MM.1S (cell line): ENCODE results near the gene RAB9B.

Experiments
- DNase-seq: peaks from one replicate; pipeline ENCODE4 v3.0.0-alpha.2; 2015
- H2AFZ ChIP-seq: fragments of 300-600 bp; sonication (generic); 2 replicates; pipeline ENCODE4 v1.6.0; 2016; ENCODE audit warnings: antibody characterized with exemption, low read length
- H3F3A ChIP-seq: fragments of 300-600 bp; sonication (generic); 2 replicates; pipeline ENCODE4 v1.6.1; 2016; ENCODE audit warnings: mild to moderate bottlenecking, antibody characterized with exemption, low read length, moderate library complexity, mixed read lengths; ENCODE audit not compliant: insufficient read depth
- H3K27ac ChIP-seq: fragments of 300-600 bp; sonication (generic); 2 replicates; pipeline ENCODE4 v1.5.1; 2016; ENCODE audit warnings: mild to moderate bottlenecking, low read length
- H3K27me3 ChIP-seq: fragments of 300-600 bp; sonication (generic); replicated peaks from 2 replicates; pipeline ENCODE4 v1.6.0; 2016; ENCODE audit warnings: low read length; ENCODE audit not compliant: insufficient read depth
- H3K36me3 ChIP-seq: fragments of 300-600 bp; sonication (generic); replicated peaks from 2 replicates; pipeline ENCODE4 v1.6.1; 2016; ENCODE audit warnings: mild to moderate bottlenecking, low read length, mixed read lengths; ENCODE audit not compliant: insufficient read depth
- H3K4me1 ChIP-seq: fragments of 300-600 bp; sonication (generic); 2 replicates; pipeline ENCODE4 v1.6.1; 2016; ENCODE audit warnings: low read length, mixed read lengths
- H3K4me2 ChIP-seq: fragments of 300-600 bp; sonication (generic); 2 replicates; pipeline ENCODE4 v1.6.0; 2016; ENCODE audit warnings: low read depth, low read length
- H3K4me3 ChIP-seq: fragments of 300-600 bp; sonication (generic); 2 replicates; pipeline ENCODE4 v1.5.1; 2016; ENCODE audit warnings: low read length, mixed read lengths
- H3K79me2 ChIP-seq: fragments of 300-600 bp; sonication (generic); 2 replicates; pipeline ENCODE4 v1.6.1; 2016; ENCODE audit warnings: mixed run types, low read length, mixed read lengths
- H3K9ac ChIP-seq: fragments of 300-600 bp; sonication (generic); 2 replicates; pipeline ENCODE4 v1.6.1; 2016; ENCODE audit warnings: low read length, mixed read lengths
- H3K9me2 ChIP-seq: fragments of 300-600 bp; sonication (generic); replicated peaks from 2 replicates; pipeline ENCODE4 v1.6.1; 2016; ENCODE audit warnings: mild to moderate bottlenecking, low read length, mixed read lengths; ENCODE audit not compliant: insufficient read depth
- H3K9me3 ChIP-seq: fragments of 300-600 bp; sonication (generic); replicated peaks from 2 replicates; pipeline ENCODE4 v1.6.1; 2016; ENCODE audit warnings: mild to moderate bottlenecking, low read length, mixed read lengths; ENCODE audit not compliant: insufficient read depth
- H4K20me1 ChIP-seq: fragments of 300-600 bp; sonication (generic); 2 replicates; pipeline ENCODE4 v1.6.1; 2016; ENCODE audit warnings: mild to moderate bottlenecking, low read length, moderate library complexity, mixed read lengths; ENCODE audit not compliant: insufficient read depth
- CTCF ChIP-seq: fragments of 300-600 bp; sonication (generic); IDR thresholded peaks from 2 replicates; pipeline ENCODE4 v1.5.1; 2016; ENCODE audit warnings: antibody characterized with exemption, low read length, mixed read lengths
- EZH2 ChIP-seq: fragments of 300-600 bp; sonication (generic); optimal IDR thresholded peaks from 2 replicates; pipeline ENCODE3; 2017; ENCODE audit warnings: low read depth, mild to moderate bottlenecking, antibody characterized with exemption, low read length, mixed read lengths
- EZH2phosphoT487 ChIP-seq: fragments of 300-600 bp; sonication (generic); IDR thresholded peaks from 2 replicates; pipeline ENCODE4 v1.6.1; 2018; ENCODE audit warnings: antibody characterized with exemption, low read length

The RAB9B gene

DNA sequence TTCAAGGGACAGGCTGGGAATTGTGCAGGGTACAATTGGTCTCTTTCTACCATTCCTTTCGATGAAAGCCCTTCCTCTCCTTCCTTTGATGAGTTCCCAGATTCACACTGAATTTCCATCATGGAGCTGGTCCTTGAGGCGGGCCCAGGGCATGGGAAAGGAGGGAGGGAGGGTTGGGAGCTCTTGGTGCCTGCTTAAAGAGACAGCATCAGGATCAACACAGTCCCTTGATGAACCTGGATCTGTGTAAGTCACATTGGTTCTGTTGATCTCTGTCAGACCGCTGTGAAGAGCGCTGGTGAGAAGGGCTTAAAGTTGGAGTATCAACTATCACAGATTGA lies 51.0 kb downstream of the RAB9B start:
- Histone ChIP-seq H3F3A (no peaks in the 10 kb centered on the region), H2AFZ (no peak overlapping the region), H3K79me2 (no peaks in the 10 kb centered on the region), H4K20me1 (no peaks in the 10 kb centered on the region), H3K9ac (no peak overlapping the region), H3K4me3 (no peak overlapping the region), H3K27ac (no peak overlapping the region), H3K4me1 (no peaks in the 10 kb centered on the region), H3K9me2 (no peaks in the 10 kb centered on the region), H3K9me3 (no peaks in the 10 kb centered on the region), H3K4me2 (no peak overlapping the region), H3K27me3 (no peaks in the 10 kb centered on the region), H3K36me3 (no peaks in the 10 kb centered on the region)
- no peak for DNase-seq
- TF ChIP-seq EZH2phosphoT487, result no peak
- TF ChIP-seq EZH2, result no peak
- no peak for TF ChIP-seq CTCF

DNA sequence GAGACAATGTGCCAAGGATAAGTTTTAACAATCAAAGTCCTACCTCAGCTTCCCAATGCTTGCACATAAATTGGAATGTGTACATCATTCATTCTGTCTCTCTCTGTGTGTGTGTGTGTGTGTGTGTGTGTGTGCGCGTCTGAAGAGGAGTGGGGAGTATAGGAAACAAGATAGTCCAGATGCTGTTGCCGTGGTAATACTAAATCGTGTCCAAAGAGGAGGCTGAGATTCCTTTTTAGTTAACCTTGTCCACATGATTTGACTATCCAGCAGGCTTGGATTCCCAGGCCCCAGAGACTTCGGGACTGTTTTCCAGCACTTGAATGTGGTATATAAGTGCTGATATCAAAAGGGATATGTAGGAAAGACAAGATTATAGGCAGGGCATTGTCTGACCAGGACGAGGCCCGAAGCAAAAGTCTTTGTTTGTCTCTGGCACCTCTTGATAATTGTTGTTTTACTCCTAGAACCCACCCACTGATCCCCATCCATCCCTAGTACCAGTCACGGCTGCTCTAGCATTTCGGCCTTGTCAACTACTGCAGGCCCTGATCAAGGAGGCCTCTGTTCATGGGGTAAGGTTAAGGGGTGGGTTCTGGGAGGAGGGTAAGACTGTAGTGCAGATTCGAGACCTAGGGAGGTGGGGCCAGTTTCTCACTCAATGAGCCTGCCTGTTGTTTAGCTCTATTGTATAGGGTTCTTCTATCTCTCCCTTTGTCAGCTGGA lies 51.6 kb downstream of the RAB9B start:
- Histone ChIP-seq H3K9me2 (no peaks in the 10 kb centered on the region), H3K9me3 (no peaks in the 10 kb centered on the region), H3K4me2 (no peak overlapping the region), H3K4me3 (no peak overlapping the region), H3K9ac (no peak overlapping the region), H3K79me2 (no peaks in the 10 kb centered on the region), H3K27ac (no peak overlapping the region), H2AFZ (no peak overlapping the region), H3F3A (no peaks in the 10 kb centered on the region), H3K4me1 (no peaks in the 10 kb centered on the region), H4K20me1 (no peaks in the 10 kb centered on the region), H3K27me3 (no peaks in the 10 kb centered on the region), H3K36me3 (no peaks in the 10 kb centered on the region)
- DNase-seq, result no peak
- no peak for TF ChIP-seq EZH2
- TF ChIP-seq EZH2phosphoT487, result no peak

DNA sequence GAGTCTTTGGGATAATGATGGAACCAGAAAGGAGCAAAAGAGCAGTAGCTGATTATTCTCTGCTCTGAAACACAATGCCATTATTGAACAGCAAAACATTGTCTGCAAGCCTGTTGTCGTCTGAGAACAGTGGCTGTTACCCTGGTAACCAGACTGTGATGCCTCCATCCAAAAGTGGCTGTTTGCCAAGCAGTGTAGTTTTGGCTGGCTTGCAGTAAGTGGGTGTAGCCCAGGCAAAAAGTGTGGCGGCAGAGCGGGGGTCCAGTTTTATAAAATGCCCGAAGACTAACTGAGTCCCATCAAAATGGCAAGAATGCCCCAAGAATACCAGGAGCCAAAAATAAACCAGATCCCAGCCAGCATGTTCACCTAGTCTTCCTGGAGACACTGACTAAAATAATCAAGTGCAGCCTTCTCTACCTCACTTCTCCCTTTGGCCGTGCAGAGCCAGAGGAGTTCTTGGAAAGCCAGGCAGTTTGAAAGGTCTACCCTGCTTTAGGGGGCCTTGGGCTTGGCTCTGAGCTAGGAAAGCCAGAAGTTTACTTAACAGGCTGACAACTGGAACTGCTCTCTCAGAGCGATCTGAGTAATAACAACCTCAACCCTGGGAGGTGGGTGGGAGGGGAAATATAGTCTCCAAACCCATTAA lies 52.8 kb downstream of the RAB9B start:
- Histone ChIP-seq H3K4me1 (no peaks in the 10 kb centered on the region), H3K9ac (no peak overlapping the region), H3K36me3 (no peaks in the 10 kb centered on the region), H3K9me2 (no peaks in the 10 kb centered on the region), H3K27me3 (no peaks in the 10 kb centered on the region), H3K9me3 (no peaks in the 10 kb centered on the region), H2AFZ (no peak overlapping the region), H3K79me2 (no peaks in the 10 kb centered on the region), H3K27ac (no peak overlapping the region), H3K4me2 (no peak overlapping the region), H3F3A (no peaks in the 10 kb centered on the region), H4K20me1 (no peaks in the 10 kb centered on the region), H3K4me3 (no peak overlapping the region)
- no peak for DNase-seq
- TF ChIP-seq CTCF (no peak), EZH2 (no peak), EZH2phosphoT487 (no peak)

DNA sequence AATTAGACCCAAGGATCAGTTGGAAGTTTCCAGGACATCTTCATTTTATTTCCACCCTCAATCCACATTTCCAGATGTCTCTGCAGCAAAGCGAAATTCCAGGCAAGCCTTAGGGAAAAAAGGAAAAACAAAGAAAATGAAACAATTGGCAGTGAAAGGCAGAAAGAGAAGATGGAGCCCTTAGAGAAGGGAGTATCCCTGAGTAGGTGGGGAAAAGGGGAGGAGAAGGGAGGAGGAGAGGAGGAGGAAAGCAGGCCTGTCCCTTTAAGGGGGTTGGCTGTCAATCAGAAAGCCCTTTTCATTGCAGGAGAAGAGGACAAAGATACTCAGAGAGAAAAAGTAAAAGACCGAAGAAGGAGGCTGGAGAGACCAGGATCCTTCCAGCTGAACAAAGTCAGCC lies 55.5 kb downstream of the RAB9B start, which contains the start of gene PLP1:
Gene PLP1, plus strand, starts transcription at position 295 of the 400 bp plus-strand sequence. CDS start 156 bp downstream, outside the sequence.
- Histone ChIP-seq H4K20me1 (no peaks in the 10 kb centered on the region), H3K36me3 (no peaks in the 10 kb centered on the region), H3F3A (no peaks in the 10 kb centered on the region), H3K9me2 (no peaks in the 10 kb centered on the region), H3K9ac (no peak within 1 kb of the TSS), H3K4me1 (no peaks in the 10 kb centered on the region), H3K4me3 (no peak within 1 kb of the TSS), H3K79me2 (no peaks in the 10 kb centered on the region), H3K4me2 (no peak within 1 kb of the TSS), H3K27me3 (no peaks in the 10 kb centered on the region), H2AFZ (no peak within 1 kb of the TSS), H3K9me3 (no peaks in the 10 kb centered on the region), H3K27ac (no peak within 1 kb of the TSS)
- TF ChIP-seq CTCF (no peak), EZH2phosphoT487 (no peak), EZH2 (no peak)
- DNase-seq, result no peak
